Midbrain (tissue), 1 donor: ENCODE measurements around the gene CC2D1A.
"Not testable (repeated sequence)": the region's sequence is repeated elsewhere in the genome, so short reads cannot be mapped to it uniquely, and the experiment has no call there.

Experiments used
- DNase-seq: peaks from one replicate; lab custom pipeline; 2025; lab: John Stamatoyannopoulos, UW

Gene CC2D1A

DNA sequence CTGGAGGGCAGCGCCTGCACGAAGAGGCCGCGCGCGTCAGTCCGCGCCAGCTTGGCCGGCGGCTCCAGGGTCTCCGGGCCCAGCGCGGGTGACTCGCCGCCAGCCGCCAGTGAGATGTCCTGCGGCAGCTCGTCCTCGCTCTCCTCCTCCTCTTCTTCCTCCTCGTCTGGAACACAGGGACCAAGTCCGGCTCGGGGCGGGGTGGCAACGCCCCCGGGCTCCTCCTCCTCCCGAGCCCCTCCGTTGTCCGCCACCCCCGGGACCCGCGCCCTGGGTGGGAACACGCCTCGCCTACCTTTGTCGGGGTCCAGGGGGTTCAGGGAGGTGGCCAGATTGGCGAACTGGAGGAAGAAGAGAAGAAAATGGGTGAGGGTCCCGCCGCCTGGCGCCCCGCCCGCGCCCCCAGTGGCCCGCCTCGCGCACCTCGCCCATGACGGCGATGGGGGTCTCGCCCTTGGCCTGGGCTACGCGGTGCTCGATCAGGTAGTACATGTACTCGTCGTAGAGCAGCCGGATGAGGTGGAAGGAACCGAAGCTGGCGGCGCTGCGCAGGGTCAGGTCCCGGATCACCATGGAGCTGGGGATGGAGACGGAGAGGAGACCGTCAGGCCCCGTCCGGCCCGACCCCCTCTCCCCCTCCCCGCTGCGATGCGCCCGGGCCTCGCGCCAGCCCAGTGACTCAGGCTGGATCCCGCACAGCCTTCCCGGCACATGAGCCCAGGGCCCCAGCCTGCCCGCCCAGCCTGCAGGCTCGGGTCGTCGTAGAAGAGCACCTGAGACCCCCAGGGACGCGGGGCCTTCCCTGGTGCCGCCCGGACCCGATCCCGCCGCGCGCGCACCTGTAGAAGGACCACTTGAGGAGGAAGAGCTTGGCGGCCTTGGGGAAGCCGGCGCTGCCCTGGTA lies 57.0 kb downstream of the CC2D1A start:
- no peak for DNase-seq

DNA sequence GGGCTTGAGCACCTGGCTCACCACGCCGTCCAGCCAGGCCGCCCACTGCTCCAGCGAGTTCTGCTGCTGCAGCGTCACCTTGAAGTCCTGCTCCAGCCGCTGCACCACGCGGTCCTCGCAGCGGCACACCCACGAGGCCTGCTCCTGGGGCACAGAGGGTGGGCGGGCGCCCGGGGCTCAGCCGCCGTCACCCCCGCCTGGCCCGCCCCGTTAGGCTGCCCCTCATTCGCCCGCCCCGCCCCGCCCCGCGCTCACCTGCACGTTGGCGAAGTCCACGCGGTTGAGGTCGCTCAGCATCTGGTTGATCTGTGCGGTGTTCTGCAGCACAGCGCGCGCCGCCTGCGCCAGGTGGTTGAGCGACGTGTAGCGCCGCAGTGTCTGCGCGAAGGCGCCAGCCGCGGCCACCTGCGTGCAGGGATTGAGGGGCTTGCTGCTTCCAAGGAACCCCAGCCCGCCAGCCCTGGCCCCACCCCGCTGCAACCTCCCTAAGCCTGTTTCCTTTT lies 57.7 kb downstream of the CC2D1A start:
- DNase-seq, result no peak

DNA sequence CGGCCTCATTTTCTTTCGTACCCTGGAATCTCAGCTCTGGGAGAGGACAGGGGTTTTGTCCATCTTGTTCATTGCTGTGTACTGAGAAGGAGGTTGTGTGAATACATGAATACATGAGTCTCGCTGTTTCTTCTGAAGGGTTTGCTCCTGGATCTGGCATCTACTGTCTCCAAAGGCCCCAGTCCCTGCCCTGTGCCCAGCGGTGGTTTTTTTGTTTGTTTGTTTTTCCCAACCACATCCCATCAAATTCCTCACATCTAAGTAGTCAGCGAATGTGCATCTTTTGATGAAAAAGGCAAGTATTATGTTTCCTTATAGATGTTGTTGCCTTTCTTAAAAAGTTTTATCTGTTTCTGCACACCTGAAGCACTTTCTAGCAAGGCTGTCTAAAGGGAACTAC lies 58.8 kb downstream of the CC2D1A start:
- DNase-seq, result no peak

DNA sequence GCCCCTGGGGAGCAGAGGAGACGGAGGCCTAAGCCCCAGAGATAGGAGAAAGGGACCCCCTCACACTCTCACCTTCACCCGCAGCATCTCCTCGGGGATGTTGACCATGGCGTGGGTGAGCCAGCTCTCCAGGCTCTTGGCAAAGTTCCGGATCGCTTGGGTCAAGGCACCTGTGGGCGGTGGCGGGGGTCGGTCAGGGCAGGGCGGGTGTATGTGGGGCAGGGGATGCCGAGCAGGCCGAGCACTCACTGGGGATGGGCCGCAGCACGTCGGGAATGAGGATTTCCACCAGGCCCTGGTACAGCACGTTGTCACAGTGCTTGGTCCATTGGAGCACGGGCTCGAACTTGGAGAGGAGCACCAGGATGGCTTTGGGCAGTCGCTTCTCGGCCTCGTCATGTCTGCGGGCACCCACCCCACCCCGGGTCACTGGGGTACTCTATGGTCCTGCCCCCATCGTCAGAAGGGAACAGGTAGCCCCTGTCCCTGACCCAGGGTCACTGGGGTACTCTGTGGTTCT lies 59.4 kb downstream of the CC2D1A start:
- no peak for DNase-seq

DNA sequence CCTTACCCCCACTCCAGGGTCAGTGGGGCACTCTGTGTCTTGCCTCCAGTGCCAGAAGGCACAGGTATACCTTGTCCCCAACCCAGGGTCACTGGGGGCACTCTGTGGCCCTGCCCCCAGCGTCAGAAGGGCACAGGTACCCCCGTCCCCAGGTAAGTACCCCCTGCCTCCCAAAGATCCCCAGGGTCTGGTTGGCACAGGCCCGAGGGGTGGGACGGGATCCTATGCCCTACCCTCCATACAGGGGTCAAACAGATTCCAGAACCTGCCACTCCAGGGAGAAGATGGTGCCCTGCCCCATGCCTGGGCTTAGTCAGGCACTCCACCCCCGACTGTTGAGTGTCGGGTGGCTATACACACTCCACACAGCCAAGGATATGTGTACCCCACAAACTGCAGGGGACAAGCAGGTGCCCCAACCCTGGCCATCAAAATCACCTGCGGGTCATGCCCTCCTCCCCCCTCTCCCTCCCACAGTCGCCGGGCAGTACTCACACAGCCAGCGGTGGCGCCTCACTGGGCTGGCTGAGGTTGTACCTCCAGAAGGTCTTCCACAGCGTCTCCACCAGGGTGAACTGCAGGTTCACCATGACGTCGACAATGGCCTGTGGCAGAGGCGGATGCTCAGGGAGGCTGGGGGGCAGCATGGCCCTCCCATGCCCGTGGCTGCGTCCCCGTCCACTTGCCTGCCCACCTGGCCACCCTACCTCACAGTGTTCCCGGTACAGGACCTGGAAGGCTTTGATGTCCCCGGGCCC lies 60.1 kb downstream of the CC2D1A start:
- DNase-seq, result no peak

DNA sequence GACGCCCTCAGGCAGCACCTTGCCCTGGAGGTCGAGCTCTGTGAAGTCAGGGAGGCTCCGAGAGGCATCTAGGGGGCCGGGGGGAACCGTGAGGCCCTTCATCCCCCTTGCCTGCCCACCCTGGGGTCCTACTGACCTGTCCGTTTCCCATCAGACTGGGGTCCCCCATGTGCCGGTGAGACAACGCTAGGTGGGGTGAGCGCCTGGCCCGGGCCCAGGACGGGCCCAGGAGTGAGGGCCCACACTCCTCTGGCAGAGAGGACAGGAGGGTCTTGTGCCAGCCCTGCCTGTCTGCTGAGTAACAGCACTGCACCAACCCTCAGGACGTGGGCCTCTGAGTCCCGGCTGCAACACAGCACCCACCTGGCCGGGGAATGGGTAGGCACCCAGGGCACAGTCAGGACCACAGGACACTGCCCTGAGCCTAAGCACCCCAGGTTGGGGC lies 60.7 kb downstream of the CC2D1A start:
- no peak for DNase-seq

DNA sequence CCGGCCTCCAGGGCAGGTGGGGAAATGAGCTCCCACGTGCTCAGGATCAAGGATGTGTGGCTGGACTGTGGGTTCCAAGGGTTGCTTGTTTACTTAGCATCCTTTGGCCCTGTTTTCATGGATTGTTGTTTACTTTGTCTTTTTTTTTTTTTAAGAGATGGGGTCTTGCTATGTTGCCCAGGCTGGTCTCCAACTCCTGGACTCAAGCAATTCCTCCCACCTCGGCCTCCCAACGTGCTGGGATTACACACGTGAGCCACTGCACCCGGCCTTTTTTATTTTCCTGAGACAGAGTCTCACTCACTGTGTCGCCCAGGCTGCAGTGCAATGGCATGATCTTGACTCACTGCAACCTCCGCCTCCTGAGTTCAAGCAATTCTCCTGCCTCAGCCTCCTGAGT lies 61.2 kb downstream of the CC2D1A start:
- DNase-seq, result not testable (repeated sequence)

DNA sequence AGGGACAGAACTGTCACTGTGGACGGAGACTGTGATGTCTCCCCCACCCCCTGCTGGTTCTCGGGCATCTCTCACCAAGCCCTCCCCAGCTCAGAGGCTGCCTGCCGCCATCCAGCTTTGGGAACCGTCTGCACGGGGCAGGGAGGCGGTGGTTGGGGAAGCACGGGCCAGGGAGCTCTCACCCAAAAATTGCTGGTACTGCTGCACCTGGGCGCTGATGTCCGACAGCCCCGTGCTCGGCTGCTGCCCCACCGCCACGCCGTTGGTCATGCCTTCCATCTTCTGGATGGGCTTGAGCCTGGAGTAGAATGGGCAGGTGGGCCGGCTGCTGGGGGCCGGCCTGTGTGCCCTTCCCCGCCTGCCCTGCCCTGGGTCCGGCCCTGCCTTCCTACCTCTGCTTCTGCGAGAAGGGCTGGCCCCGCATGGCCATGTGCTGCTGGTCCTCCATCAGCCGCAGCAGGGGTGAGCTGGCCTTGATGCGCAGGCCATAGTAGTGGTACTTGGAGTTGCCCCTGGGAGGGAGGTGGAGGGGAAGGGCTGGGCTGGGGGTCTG lies 62.5 kb downstream of the CC2D1A start:
- DNase-seq, result no peak

DNA sequence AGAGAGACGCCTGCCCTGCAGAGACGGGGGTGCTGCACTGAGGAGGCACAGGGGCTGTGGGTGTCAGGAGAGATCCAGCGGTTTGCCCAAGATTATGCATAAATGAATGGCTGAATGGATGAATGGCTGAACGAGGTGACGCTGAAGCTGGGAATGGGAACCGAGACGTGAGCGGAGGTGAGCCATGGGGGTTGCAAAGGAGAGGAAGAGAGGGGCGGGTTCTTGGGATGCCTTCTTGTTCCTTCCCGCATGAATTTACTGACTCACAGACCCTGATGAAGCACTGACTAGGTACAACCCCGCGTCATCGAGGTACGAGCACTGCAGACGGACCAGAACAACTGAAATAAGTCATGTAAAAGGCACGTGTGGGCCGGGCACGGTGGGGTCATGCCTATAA lies 63.0 kb downstream of the CC2D1A start:
- DNase-seq, result no peak

DNA sequence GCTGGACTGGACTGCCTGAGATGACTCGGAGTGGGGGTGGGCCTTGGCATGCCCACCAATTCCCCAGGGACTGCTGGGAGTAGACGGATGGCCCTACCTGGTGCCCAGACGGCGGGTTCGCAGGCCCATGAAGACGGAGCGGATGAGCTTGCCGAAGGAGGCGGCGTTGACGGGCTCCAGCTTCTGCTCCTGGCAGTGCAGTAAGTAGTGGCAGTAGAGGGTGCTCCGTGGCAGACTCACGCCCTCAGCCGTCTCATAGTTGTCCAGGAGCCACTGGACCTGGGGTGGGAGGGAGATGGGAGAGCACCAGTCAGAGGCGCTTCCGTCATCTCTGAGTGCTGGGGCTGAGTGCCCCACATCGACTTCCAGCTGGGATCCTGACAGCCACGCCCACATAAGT lies 63.9 kb downstream of the CC2D1A start:
- no peak for DNase-seq

DNA sequence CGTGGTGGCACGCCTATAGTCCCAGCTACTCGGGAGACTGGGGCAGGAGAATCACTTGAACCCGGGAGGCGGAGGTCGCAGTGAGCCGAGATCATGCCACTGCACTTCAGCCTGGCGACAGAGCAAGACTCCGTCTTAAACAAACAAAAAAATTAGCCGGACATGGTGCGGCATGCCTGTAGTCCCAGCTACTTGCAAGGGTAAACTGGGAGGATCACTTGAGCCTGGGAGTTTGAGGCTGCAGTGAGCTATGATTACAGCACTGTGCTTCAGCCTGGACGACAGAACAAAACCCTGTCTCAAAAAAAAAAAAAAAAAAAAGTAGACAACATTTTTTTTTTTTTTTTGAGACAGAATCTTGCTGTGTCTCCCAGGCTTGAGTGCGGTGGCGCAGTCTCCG lies 65.9 kb downstream of the CC2D1A start:
- DNase-seq, result not testable (repeated sequence)

DNA sequence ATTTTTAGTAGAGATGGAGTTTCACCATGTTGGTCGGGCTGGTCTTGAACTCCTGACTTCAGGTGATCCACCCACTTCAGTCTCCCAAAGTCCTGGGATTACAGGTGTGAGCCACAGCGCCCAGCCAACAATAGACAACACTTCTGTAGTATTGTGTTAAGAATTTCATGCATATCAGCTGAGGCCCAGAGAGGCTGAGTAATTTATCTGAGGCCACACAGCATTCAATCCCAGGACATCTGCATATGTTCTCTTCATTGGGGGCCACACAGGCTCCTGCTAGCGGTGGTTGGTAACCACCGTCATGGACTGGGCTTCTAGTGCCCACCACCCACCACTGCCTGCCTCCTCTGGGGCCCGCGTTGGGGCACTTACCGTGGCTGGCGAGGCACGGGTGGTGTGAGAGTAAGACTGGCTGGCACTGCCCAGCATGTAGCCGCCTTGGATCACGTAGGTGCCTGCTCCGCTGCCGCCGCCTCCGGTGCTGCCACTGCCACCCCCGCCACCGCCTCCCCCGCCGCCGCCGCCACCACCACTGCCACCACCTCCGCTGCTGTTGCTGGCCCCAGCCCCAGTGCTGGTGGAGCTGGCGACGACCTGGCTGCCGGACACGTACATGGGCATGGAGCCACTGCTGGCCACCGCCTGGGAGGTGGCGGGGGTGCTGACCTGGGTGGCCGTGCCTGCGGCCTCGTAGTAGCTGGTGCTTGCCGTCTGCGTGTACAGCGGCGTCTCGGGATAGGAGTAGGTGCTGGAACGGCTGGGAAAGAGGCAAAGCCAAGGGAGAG lies 66.6 kb downstream of the CC2D1A start:
- DNase-seq, result no peak

DNA sequence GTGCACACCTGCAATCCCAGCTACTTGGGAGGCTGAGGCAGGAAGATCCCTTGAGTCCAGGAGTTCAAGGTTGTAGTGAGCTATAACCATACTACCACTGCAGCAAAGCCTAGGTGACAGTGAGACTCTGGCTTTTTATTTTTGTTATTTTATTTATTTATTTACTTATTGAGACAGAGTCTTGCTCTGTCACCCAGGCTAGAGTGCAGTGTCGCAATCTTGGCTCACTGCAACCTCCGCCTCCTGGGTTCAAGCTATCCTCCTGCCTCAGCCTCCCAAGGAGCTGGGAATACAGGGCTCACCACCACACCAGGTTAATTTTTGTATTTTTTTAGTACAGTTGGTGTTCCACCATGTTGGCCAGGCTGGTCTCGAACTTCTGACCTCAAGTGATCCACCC lies 67.5 kb downstream of the CC2D1A start:
- DNase-seq, result not testable (repeated sequence)

DNA sequence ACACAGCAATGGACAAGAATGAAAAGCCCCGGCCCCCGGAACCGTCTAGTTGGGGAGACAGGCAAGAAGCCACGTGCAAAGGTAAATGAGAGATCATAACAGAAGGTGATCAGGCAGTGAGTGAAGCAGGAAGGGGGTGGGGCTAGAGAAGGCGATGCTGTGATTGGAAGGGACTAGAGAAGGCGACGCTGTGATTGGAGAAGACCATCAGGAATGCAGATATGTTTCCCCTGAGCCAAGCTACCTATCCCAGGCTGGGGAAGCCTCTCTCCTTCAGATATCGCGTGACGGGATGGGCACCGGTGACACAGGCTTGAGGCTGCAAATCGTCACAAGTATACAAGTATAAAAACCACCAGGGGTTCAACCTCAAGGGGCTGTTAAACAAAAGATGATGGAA lies 68.1 kb downstream of the CC2D1A start:
- no peak for DNase-seq

DNA sequence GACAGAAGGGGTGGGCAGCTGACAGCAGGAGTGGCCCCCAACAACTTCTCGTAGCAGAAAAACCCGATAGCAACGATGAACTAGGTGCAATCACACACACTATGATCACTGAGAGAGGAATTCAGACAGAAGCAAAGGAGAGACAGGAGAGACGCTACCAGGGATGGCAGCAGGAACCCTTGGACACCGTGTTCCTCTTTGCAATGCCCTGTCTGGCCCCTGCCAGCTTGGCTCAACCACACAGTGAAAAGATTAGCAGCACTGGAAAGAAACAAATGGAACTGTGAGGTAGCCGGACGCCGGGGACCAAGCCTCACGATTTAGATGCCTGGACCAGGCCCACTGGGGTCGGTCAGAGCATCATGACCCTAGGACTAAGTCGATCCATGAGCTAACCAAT lies 69.9 kb downstream of the CC2D1A start:
- DNase-seq, result no peak

DNA sequence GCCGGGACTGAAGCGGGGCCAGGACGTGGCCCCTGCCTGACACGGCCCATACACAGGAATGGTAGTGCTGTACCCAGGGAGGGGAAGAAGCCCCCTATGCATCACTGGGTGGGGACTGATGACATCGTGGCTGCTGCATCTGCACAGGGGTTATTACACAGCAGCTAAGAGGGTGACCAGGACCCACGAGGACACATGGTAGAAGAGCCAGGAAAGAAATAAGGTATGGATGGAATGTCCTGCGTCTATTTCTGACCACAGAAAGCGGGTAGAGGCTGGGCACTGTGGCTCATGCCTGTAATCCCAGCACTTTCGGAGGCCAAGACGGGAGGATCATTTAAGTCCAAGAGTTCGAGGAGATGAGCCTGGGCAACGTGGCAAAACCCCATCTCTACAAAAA lies 70.4 kb downstream of the CC2D1A start:
- DNase-seq, result no peak

DNA sequence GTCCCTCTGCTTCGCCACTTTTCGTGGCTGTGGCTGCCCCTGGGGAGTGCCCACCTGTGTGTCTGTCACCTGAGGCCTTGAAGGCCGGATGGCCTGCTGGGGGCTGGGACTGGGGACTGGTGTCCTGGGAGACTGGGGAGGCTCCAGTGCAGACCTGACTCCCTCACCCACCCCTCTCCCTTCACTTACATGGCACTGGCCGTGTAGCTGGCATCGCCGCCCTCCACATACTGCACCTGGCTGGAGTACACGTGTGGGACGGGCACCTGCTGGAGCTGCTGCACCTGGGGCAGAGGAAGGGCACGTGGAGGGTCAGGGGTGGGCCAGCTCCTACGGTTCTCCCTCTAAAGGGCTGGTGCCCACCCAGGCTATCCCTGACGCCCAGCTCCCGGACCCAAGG lies 71.8 kb downstream of the CC2D1A start:
- no peak for DNase-seq

DNA sequence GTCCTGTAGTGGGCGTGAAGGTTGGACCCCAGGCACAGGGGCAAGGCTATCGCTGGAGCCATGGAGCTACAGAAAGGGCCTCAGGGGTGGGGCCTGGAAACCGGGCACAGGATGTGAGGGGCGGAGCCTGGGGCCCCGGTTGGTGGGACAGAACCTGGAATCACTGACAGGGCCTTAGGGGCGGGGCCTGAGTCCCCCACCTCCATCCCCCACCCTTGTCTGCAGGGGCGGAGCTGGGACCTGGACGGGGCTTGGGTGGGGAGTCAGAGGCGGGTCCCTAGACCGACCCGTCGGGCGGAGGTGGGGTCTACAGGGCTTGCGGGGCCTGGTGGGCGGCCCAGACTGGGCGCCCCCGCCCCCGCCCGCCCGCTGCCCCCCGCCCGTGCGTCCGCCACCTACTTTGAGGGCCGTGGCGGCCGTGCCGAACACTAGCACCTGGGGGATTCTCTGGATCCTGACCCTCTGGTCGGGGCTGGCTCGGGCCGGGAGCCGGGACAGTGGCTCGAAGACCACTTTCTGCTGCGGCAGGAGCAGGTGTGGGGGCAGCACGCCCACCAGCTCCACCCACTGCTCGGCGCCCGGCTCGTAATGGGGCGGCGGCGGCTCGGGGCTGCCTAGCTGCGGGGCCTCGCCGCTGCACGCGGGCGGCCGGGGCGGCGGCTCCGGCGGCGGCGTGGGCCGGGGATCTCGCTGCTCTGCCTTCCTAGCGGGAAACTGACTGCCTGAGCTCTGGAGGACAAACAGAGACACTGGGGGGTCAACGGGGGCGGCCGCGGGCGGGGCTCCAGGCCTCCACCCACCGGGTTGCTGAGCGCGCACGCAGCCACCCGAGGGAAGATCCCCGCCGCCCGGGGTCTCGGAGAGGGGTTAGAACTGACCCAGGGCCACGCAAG lies 72.6 kb downstream of the CC2D1A start:
- peak; percentile 24 for DNase-seq

DNA sequence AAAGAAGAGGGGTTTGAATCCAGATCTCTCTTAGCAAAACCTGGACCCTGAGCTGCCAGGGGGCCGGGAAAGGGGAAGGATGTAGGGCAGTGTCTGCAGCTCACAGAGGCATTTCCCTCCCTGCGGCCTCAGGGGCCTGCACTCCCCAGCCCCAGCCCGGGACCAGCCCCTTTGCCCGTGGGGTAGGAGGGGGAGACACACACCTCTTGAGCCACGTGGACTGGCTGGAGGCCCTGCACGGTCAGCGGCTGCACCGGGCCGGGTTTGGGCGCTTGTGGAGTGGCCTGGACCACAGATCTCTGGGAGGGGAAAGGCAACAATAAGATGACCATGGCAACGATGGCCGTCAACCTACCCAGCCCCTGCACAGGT lies 73.2 kb downstream of the CC2D1A start:
- no peak for DNase-seq

DNA sequence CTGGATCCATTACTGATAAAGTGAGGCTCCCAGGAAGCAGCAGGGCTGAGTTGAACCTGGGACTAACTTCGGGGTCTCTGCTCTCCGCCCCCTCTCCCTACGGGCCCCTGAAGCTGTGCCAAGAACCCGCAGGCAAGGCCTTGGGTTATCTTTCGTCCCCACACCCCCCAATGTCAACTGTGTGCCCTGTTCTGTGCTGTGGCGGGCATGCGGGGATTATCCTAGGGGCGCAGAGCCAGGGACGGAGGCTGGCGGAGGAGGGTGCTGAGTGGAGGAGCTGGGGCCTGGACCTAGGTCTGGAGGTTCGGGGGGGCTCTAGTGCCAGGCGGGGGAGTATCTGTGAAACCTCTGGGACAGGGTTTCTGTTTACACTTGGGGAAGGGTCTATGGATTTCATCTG lies 73.7 kb downstream of the CC2D1A start:
- DNase-seq, result no peak

DNA sequence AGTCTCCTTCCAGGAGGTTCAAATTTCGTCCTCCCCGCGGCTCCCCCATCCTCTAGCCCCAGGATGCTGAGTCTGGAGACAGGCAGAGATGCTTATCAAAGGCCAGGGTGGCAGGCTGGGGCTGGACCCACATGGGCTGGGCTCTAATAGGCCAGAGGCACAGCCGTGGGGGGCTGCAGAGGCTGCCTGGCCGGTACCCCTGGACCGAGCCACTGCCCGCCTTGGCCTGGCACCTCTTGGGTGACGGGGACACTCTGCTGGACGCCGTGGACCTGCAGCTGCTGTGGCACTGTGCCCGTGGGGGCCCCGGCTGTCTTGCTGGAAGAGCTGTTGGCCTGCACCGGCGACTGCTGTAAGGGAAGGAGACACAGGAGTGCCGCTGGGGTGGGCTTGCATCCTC lies 74.3 kb downstream of the CC2D1A start:
- DNase-seq, result no peak
